GM12878 (cell line): ENCODE data around the gene ITGB5. TPM values are rescaled to one million over a fixed set of nuclear protein-coding genes. Genes with fewer than 3 reads are reported as not detected.
A peak's percentile ranks its signal among the peaks of the same experiment; 100 is the strongest.

Experiments used
- ATAC-seq: fragments of 200-7000 bp; cut with Tn5 transposase; 3 replicates; pipeline ENCODE4 v1.9.1; 2020; ENCODE audit warnings: mild to moderate bottlenecking, moderate library complexity
- BruUV-seq: library from RNA; stranded (reverse); fragments of 400-500 nt; replicated peaks from 2 replicates; lab custom pipeline; 2021; lab: Mats Ljungman, UMichigan
- CTCF ChIA-PET: fragments of 300-600 bp; sonication (Branson Sonifier 250); formaldehyde crosslinking; extraction: SDS; loops from one replicate; lab custom pipeline; 2021; ENCODE audit warnings: inconsistent platforms; lab: Yijun Ruan, JAX
- POLR2A ChIA-PET: fragments of 350-600 bp; formaldehyde crosslinking; extraction: SDS; loops from one replicate; lab custom pipeline; 2021; ENCODE audit warnings: inconsistent platforms; lab: Charles Lee
- RAD21 ChIA-PET: fragments of 300-600 bp; sonication (Branson Sonifier 250); formaldehyde crosslinking; loops from one replicate; lab custom pipeline; 2023; ENCODE audit warnings: antibody characterized with exemption; ENCODE audit not compliant: unreplicated experiment; lab: Charles Lee
- SMC1A ChIA-PET: fragments of 300-600 bp; sonication (Branson Sonifier 250); formaldehyde crosslinking; loops from one replicate; lab custom pipeline; 2023; ENCODE audit not compliant: unreplicated experiment, uncharacterized antibody; lab: Charles Lee
- DNase-seq: peaks from one replicate; pipeline ENCODE4 v3.0.0-alpha.2; 2011; ENCODE audit warnings: low read depth, low spot score
- FAIRE-seq: peaks from 3 replicates; lab custom pipeline; 2011; peaks lifted over from hg19 to GRCh38; lab: Jason Lieb, UNC
- H2AFZ ChIP-seq: 2 replicates; pipeline ENCODE4 v1.6.0; 2011; ENCODE audit warnings: low read depth, low read length, control low read depth; ENCODE audit not compliant: control insufficient read depth
- H3K27ac ChIP-seq: 2 replicates; pipeline ENCODE4 v1.5.1; 2011; ENCODE audit warnings: control low read depth; ENCODE audit not compliant: control insufficient read depth, insufficient read depth
- H3K27me3 ChIP-seq, 2 experiments: replicated peaks in 1 of 2; 2 replicates each; pipeline versions ENCODE4 v1.6.0 to v1.6.1; 2011; ENCODE audit warnings: low read length in 1 of 2; ENCODE audit not compliant: control insufficient read depth in 2 of 2, insufficient read depth in 2 of 2
- H3K36me3 ChIP-seq, 2 experiments: 2 replicates each; pipeline ENCODE4 v1.5.1; 2011; ENCODE audit warnings: low read length in 1 of 2; ENCODE audit not compliant: control insufficient read depth in 2 of 2, insufficient read depth in 2 of 2
- H3K4me1 ChIP-seq: 2 replicates; pipeline ENCODE4 v1.6.1; 2011; ENCODE audit warnings: mild to moderate bottlenecking, low read length, moderate library complexity, mixed read lengths; ENCODE audit not compliant: control insufficient read depth, insufficient read depth
- H3K4me2 ChIP-seq: 2 replicates; pipeline ENCODE4 v1.6.0; 2011; ENCODE audit warnings: control low read depth; ENCODE audit not compliant: control insufficient read depth, insufficient read depth
- H3K4me3 ChIP-seq: fragments of 200-600 bp; sonication (generic); 2 replicates; pipeline ENCODE4 v1.5.1; 2016
- H3K79me2 ChIP-seq: 2 replicates; pipeline ENCODE4 v1.6.0; 2011; ENCODE audit warnings: low read length; ENCODE audit not compliant: control insufficient read depth, insufficient read depth
- H3K9ac ChIP-seq: 2 replicates; pipeline ENCODE4 v1.8.0; 2011; ENCODE audit warnings: low read length, control low read depth, mixed read lengths; ENCODE audit not compliant: control insufficient read depth, insufficient read depth
- H3K9me3 ChIP-seq: replicated peaks from 3 replicates; pipeline ENCODE4 v1.5.1; 2011; ENCODE audit warnings: mild to moderate bottlenecking, low read length; ENCODE audit not compliant: control insufficient read depth, insufficient read depth
- H4K20me1 ChIP-seq: 2 replicates; pipeline ENCODE4 v1.6.0; 2011; ENCODE audit not compliant: control insufficient read depth, insufficient read depth
- BRCA1 ChIP-seq: IDR thresholded peaks from 2 replicates; pipeline ENCODE4 v1.6.1; 2011; ENCODE audit warnings: low read depth, low read length, improper control_type of control experiment
- CBX3 ChIP-seq: fragments of 200-600 bp; sonication (generic); IDR thresholded peaks from 2 replicates; pipeline ENCODE4 v1.6.1; 2016; ENCODE audit warnings: low read depth, borderline replicate concordance
- CEBPB ChIP-seq, 2 experiments: fragments of 150-350 bp in 1 of 2; IDR thresholded peaks; 2 replicates each; pipeline ENCODE4 v1.6.1; 2012 to 2014; ENCODE audit warnings: low read depth in 2 of 2, low read length in 2 of 2, borderline replicate concordance in 1 of 2, inconsistent platforms in 1 of 2
- EGR1 ChIP-seq, 2 experiments: IDR thresholded peaks; 1 replicate in 1 of 2; 2 replicates in 1 of 2; pipeline ENCODE4 v1.6.1; 2011 to 2012; ENCODE audit warnings: low read depth in 2 of 2, low read length in 2 of 2, borderline replicate concordance in 1 of 2, mild to moderate bottlenecking in 1 of 2, moderate library complexity in 1 of 2
- NBN ChIP-seq: fragments of 450-650 bp; IDR thresholded peaks from 2 replicates; pipeline ENCODE4 v1.6.1; 2016
- NRF1 ChIP-seq: conservative IDR thresholded peaks from 2 replicates; pipeline ENCODE4 v1.6.1; 2011; ENCODE audit warnings: mild to moderate bottlenecking, low read depth, low read length, improper control_type of control experiment
- PAX5 ChIP-seq: IDR thresholded peaks from 2 replicates; pipeline ENCODE4 v1.6.1; 2011; ENCODE audit warnings: low read depth, low read length, borderline replicate concordance
- STAT3 ChIP-seq: IDR thresholded peaks from 2 replicates; pipeline ENCODE4 v1.6.1; 2011; ENCODE audit warnings: low read depth, low read length, improper control_type of control experiment
- YY1 ChIP-seq: IDR thresholded peaks from 2 replicates; pipeline ENCODE4 v1.6.1; 2011; ENCODE audit warnings: low read depth, mild to moderate bottlenecking, low read length
- ZBTB40 ChIP-seq: fragments of 450-650 bp; IDR thresholded peaks from 2 replicates; pipeline ENCODE4 v1.6.1; 2016; ENCODE audit warnings: mild to moderate bottlenecking, moderate library complexity, borderline replicate concordance
- ZNF274 ChIP-seq: IDR thresholded peaks from one replicate; pipeline ENCODE4 v1.8.0; 2011; ENCODE audit not compliant: insufficient read length, insufficient read depth
- WGBS: methylation state at CpG from one replicate; pipeline ENCODE4 v1.1.6; 2016; ENCODE audit warnings: low lambda C conversion rate; ENCODE audit not compliant: insufficient replicate concordance, insufficient coverage; ENCODE audit errors: missing lambda C conversion rate; 5-methylcytosine and 5-hydroxymethylcytosine counted together
- in situ Hi-C: fragments of 300-500 bp; cut with MboI; formaldehyde crosslinking; loops from 9 replicates; pipeline ENCODE4 v1.14.3; 2018; ENCODE audit warnings: mixed read lengths
- intact Hi-C: fragments of 100-400 bp; cut with micrococcal nuclease; formaldehyde crosslinking; loops from one replicate; pipeline ENCODE4 v1.14.2; 2022; ENCODE audit not compliant: unreplicated experiment
- microRNA counts: library from miRNA; unstranded; fragments of <30 nt; microRNA quantifications from one replicate; lab custom pipeline; 2016
- microRNA-seq: library from miRNA; unstranded; fragments of <30 nt; microRNA quantifications from one replicate; pipeline ENCODE4, GENCODE V29; 2018
- polyA plus RNA-seq, 11 experiments: library from polyadenylated mRNA; depleted of rRNA in 4 of 11; unstranded in 6 of 11; stranded (reverse) in 5 of 11; fragments of >200 nt; fragmentation: Nextera tagmentation in 4 of 11; fragmentation: Illumina TruSeq in 1 of 11; extraction: Ambion mirVana in 4 of 11; extraction: Trizol in 1 of 11; gene quantifications; 1 replicate in 1 of 11; 2 replicates in 10 of 11; pipeline versions ENCODE4 v1.2.1 to v1.2.3, GENCODE V29; 2011 to 2016; ENCODE audit warnings: inconsistent platforms in 2 of 11, missing spikeins in 2 of 11, low read depth in 1 of 11
- small RNA-seq: library from RNA; depleted of rRNA; stranded (forward); fragments of <200 nt; gene quantifications from one replicate; pipeline ENCODE3, GENCODE V24; 2014
- total RNA-seq, 4 experiments: library from RNA; depleted of rRNA in 3 of 4; stranded (reverse); fragments of >200 nt in 3 of 4; fragmentation: Illumina TruSeq in 1 of 4; extraction: Trizol in 1 of 4; gene quantifications; 2 replicates each; pipeline versions ENCODE4 v1.2.1 to v1.2.3, GENCODE V29; 2013 to 2021

Gene ITGB5
- total and polyA plus RNA-seq, 10 of the 15 experiments (the other 5 are each of a cell fraction or from before 2014, with no cell fraction given): 0.05 to 10.0 (median 0.83) TPM; not detected in 2

DNA sequence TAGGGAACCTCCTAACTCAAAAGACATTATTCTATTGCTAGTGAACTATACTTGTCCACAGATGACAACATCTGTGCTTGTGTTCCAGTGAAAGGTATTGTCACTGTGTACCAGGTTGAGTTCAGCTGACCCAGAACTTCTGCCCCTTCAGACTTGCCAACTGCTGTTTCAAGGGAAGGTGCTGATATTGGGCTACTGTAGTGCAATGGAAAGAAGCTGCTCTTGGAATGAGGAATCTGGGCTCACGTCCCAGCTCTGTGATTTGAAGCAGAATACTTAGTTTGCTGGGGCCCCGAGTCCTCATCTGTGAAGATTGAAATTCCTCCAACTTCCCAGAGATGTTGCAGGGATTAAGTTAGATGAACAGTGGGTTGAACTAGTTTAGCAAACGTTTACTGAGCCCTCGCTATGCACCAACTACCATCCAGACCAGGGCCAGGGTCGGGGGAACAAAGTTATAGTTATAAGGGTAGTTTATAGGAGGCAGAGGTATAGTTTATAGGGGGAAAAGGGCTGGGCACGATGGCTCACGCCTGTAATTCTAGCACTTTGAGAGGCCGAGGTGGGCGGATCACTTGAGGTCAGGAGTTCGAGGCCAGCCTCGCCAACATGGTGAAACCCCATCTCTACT is 172.8 kb downstream of the ITGB5 start:
- TF ChIP-seq NBN (no peak), CEBPB (IDR thresholded peaks at IDR 0.05; ENCODE audit: borderline replicate concordance in 1 of 2, low read depth in 2 of 2, low read length in 2 of 2) (no peak), EGR1 (IDR thresholded peaks at IDR 0.05; ENCODE audit: borderline replicate concordance in 1 of 2, low read depth in 2 of 2, low read length in 2 of 2) (no peak), STAT3 (no peak), CBX3 (no peak), YY1 (no peak), ZNF274 (no peak), BRCA1 (no peak), ZBTB40 (no peak), PAX5 (no peak), NRF1 (no peak)
- TF ChIP-seq, all 136 proteins: peak for 0
- 27% methylated on average over 11 of the region's 11 CpGs for WGBS
- intact Hi-C loops: no loop called here
- ATAC-seq (no peak), DNase-seq (no peak), FAIRE-seq (no peak)
- Histone ChIP-seq H3K4me1 (no peaks in the 10 kb centered on the region), H3K27me3 (peaks cover 1 to 5% of the 10 kb centered on the region in 2 experiments; a peak in 3 of 4 replicates), H3K9ac (no peak overlapping the region), H3K27ac (no peak overlapping the region), H3K4me2 (no peak overlapping the region), H4K20me1 (no peaks in the 10 kb centered on the region), H3K9me3 (no peaks in the 10 kb centered on the region), H3K4me3 (no peak overlapping the region), H2AFZ (no peak overlapping the region), H3K79me2 (no peaks in the 10 kb centered on the region), H3K36me3 (no peaks in the 10 kb centered on the region)
- in situ Hi-C loops: no loop called here
- ChIA-PET RAD21 (interaction anchor here (0.7 kb wide), 1 partner anchor 26 kb away, joined by 3 read pairs; no protein-coding TSS in a partner anchor), CTCF (no interaction called here), POLR2A (no interaction called here), SMC1A (interaction anchor here (0.8 kb wide), 1 partner anchor 20 kb away, joined by 3 read pairs; no protein-coding TSS in a partner anchor)
- no TSS peak for BruUV-seq

MicroRNA genes within 50 kb of the gene (microRNA counts, 767-probe panel; counts per million panel counts)
- 1,512 counts per million, percentile 58 among the panel's probes with 10 or more counts for microRNA hsa-miR-544b (lab: Ali Mortazavi, UCI)

Small RNA genes within 50 kb of the gene (microRNA-seq; reads per million reads assigned to microRNA genes)
- gene MIR544B: not detected

Small RNA genes within 50 kb of the gene (small RNA-seq; reads per million reads assigned to genes)
- not detected for gene MIR544B

Other genes starting within 250 kb of the ITGB5 start
- 35.1 and 35.9 TPM in 2 replicates for gene UMPS, start 156.9 kb downstream of the ITGB5 start, total RNA-seq (2014; rRNA removed)
- gene UMPS, start 156.9 kb downstream of the ITGB5 start, total RNA-seq (2014; rRNA removed; fragmentation: Illumina TruSeq; extraction: Trizol): 24.5 and 32.3 TPM in 2 replicates
- gene UMPS, start 156.9 kb downstream of the ITGB5 start, total RNA-seq (2021): 46.9 and 48.8 TPM in 2 replicates
- gene UMPS, start 156.9 kb downstream of the ITGB5 start, polyA plus RNA-seq (2011; rRNA removed): 54.9 and 60.0 TPM in 2 replicates
- 26.5 and 32.3 TPM in 2 replicates for gene UMPS, start 156.9 kb downstream of the ITGB5 start, polyA plus RNA-seq (2014; fragmentation: Illumina TruSeq; extraction: Trizol)
- 10 to 100 TPM; 52.1 to 69.2 TPM for gene UMPS, start 156.9 kb downstream of the ITGB5 start, polyA plus RNA-seq (2014; fragmentation: Nextera tagmentation; extraction: Ambion mirVana)
- 30.6 and 31.9 TPM in 2 replicates for gene UMPS, start 156.9 kb downstream of the ITGB5 start, polyA plus RNA-seq (2014; rRNA removed)
- 10 to 100 TPM; 74.0 to 82.8 TPM for gene UMPS, start 156.9 kb downstream of the ITGB5 start, polyA plus RNA-seq (2016; fragmentation: Nextera tagmentation; extraction: Ambion mirVana)
- gene MUC13, start 47.4 kb upstream of the ITGB5 start, total RNA-seq (2014; rRNA removed): 0.49 and 0.68 TPM in 2 replicates
- gene MUC13, start 47.4 kb upstream of the ITGB5 start, total RNA-seq (2014; rRNA removed; fragmentation: Illumina TruSeq; extraction: Trizol): 0.74 and 0.98 TPM in 2 replicates
- gene MUC13, start 47.4 kb upstream of the ITGB5 start, total RNA-seq (2021): 0.80 and 0.92 TPM in 2 replicates
- gene MUC13, start 47.4 kb upstream of the ITGB5 start, polyA plus RNA-seq (2011; rRNA removed): 58.8 and 60.1 TPM in 2 replicates
- 1.3 and 1.5 TPM in 2 replicates for gene MUC13, start 47.4 kb upstream of the ITGB5 start, polyA plus RNA-seq (2014; fragmentation: Illumina TruSeq; extraction: Trizol)
- under 1 TPM; 0.43 to 0.47 TPM for gene MUC13, start 47.4 kb upstream of the ITGB5 start, polyA plus RNA-seq (2014; fragmentation: Nextera tagmentation; extraction: Ambion mirVana)
- 0.65 and 0.85 TPM in 2 replicates for gene MUC13, start 47.4 kb upstream of the ITGB5 start, polyA plus RNA-seq (2014; rRNA removed)
- under 1 TPM; 0.27 to 0.28 TPM for gene MUC13, start 47.4 kb upstream of the ITGB5 start, polyA plus RNA-seq (2016; fragmentation: Nextera tagmentation; extraction: Ambion mirVana)
- 10.5 and 10.9 TPM in 2 replicates for gene HEG1, start 168.6 kb upstream of the ITGB5 start, total RNA-seq (2014; rRNA removed)
- gene HEG1, start 168.6 kb upstream of the ITGB5 start, total RNA-seq (2014; rRNA removed; fragmentation: Illumina TruSeq; extraction: Trizol): 8.4 and 10.1 TPM in 2 replicates
- gene HEG1, start 168.6 kb upstream of the ITGB5 start, total RNA-seq (2021): 31.1 and 32.1 TPM in 2 replicates
- 3.4 and 6.8 TPM in 2 replicates for gene HEG1, start 168.6 kb upstream of the ITGB5 start, polyA plus RNA-seq (2011; rRNA removed)
- gene HEG1, start 168.6 kb upstream of the ITGB5 start, polyA plus RNA-seq (2014; fragmentation: Illumina TruSeq; extraction: Trizol): 21.6 and 22.2 TPM in 2 replicates
- gene HEG1, start 168.6 kb upstream of the ITGB5 start, polyA plus RNA-seq (2014; fragmentation: Nextera tagmentation; extraction: Ambion mirVana): 1 to 10 TPM; 2.2 to 4.1 TPM
- 10.5 and 13.4 TPM in 2 replicates for gene HEG1, start 168.6 kb upstream of the ITGB5 start, polyA plus RNA-seq (2014; rRNA removed)
- 1 to 10 TPM; 2.7 TPM for gene HEG1, start 168.6 kb upstream of the ITGB5 start, polyA plus RNA-seq (2016; fragmentation: Nextera tagmentation; extraction: Ambion mirVana)